22Rv1 (cell line): Measurements from ENCODE around the gene RHBDF2.

Source experiments
- ZFX ChIP-seq: fragments of 450-650 bp; IDR thresholded peaks from 2 replicates; pipeline ENCODE4 v1.6.1; 2017; ENCODE audit warnings: antibody characterized with exemption, borderline replicate concordance
- TF ChIP-seq, protein P1 (sequence below): fragments of 450-650 bp; IDR thresholded peaks from 2 replicates; pipeline ENCODE4 v1.5.1; 2017; ENCODE audit warnings: mild to moderate bottlenecking

DNA sequence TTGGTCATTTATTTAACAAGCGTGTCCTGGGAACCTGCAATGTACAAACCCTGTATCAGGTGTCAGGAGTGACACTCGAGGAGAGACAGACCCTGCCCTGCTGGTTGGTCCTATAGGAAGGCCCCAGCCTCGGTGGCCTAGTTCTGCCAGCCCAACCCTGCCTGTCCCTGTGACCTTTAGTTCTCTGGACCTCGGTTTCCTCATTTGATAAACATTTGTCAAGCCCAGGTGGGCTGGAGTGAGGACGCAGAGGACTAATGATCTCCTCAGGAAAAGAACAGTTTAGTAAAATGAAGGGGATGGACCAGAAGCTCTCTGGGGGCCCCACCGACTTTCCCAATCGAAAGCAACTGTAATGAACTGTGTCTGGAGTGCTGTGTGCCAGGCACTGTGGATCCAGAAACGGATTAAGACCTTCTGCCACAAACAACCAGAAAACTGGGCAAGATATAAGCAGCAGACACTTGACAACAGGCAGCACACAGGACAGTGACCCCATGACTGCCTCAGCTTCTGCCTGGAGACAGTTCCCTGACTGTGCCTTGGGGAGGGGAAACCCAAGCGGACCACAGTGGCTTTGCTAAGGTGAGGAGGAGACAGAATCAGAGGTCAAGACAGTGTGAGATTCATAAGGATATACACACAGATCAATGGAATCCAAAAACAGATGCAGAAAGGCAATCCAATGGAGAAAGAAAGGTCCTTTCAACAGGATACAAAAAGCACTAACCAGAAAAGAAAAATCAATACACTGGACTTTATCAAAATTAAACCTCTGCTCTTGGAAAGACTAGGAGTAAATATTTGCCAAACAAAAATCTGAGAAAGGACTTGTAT, 47.4 kb upstream of the RHBDF2 start:
- TF ChIP-seq, protein P1, sequence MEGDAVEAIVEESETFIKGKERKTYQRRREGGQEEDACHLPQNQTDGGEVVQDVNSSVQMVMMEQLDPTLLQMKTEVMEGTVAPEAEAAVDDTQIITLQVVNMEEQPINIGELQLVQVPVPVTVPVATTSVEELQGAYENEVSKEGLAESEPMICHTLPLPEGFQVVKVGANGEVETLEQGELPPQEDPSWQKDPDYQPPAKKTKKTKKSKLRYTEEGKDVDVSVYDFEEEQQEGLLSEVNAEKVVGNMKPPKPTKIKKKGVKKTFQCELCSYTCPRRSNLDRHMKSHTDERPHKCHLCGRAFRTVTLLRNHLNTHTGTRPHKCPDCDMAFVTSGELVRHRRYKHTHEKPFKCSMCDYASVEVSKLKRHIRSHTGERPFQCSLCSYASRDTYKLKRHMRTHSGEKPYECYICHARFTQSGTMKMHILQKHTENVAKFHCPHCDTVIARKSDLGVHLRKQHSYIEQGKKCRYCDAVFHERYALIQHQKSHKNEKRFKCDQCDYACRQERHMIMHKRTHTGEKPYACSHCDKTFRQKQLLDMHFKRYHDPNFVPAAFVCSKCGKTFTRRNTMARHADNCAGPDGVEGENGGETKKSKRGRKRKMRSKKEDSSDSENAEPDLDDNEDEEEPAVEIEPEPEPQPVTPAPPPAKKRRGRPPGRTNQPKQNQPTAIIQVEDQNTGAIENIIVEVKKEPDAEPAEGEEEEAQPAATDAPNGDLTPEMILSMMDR, result no peak
- TF ChIP-seq ZFX, result no peak
